ENCODE data around the gene ACBD7.

DNA sequence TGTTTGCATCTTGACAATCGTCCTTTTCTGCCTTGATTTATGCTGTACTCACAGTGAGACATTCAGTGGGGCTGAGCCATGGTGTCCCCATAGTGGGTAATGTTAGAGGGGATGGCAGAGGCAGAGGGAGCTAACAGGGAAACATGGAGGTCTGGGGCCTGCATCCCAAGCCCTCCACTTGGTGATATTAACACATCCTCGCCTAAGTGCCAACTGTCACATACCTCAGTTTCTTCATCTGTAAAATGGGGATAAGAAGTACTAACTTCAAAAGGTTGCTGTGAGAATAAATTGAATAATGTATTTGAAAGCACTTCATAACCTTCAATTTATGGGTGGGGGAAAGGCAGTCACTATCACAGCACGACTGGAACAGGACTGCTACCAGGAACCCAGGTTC lies 36.3 kb upstream of the ACBD7 start:
- TF ChIP-seq POLR2A (IDR thresholded peaks at IDR 0.05), result no peak
- TF ChIP-seq, protein P1, sequence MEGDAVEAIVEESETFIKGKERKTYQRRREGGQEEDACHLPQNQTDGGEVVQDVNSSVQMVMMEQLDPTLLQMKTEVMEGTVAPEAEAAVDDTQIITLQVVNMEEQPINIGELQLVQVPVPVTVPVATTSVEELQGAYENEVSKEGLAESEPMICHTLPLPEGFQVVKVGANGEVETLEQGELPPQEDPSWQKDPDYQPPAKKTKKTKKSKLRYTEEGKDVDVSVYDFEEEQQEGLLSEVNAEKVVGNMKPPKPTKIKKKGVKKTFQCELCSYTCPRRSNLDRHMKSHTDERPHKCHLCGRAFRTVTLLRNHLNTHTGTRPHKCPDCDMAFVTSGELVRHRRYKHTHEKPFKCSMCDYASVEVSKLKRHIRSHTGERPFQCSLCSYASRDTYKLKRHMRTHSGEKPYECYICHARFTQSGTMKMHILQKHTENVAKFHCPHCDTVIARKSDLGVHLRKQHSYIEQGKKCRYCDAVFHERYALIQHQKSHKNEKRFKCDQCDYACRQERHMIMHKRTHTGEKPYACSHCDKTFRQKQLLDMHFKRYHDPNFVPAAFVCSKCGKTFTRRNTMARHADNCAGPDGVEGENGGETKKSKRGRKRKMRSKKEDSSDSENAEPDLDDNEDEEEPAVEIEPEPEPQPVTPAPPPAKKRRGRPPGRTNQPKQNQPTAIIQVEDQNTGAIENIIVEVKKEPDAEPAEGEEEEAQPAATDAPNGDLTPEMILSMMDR (IDR thresholded peaks at IDR 0.05), result no peak
